ENCODE data around the gene SPATA1.

The SPATA1 gene

DNA sequence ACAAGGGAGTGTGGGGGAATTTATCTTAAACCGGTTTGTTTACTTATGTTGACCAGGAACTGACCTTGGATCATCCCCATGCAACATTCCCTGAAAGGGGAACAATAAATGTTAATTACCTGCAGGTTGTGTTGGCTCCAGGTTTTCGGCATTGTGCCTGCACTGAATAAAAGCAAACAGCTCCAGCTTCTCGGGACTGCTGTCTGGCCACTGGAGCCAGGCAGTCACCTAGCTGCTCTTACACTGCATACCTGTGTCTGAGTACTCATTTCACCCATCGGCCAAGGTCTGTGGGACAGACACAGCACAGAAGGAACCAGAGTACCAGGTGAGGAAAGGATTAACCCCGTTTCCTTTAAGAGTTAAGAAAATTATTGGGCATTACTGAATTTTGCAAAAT lies 100.8 kb downstream of the SPATA1 start:
- DNase-seq (ENCODE audit: low spot score) = no peak
- ChIA-PET POLR2A (ENCODE audit: low non-redundant PET) (no interaction called here), CTCF (interaction anchor here (0.7 to 1.0 kb wide), 2 partner anchors 147 to 466 kb away, joined by 4 read pairs; no protein-coding TSS in a partner anchor)
- TF ChIP-seq, protein P1, sequence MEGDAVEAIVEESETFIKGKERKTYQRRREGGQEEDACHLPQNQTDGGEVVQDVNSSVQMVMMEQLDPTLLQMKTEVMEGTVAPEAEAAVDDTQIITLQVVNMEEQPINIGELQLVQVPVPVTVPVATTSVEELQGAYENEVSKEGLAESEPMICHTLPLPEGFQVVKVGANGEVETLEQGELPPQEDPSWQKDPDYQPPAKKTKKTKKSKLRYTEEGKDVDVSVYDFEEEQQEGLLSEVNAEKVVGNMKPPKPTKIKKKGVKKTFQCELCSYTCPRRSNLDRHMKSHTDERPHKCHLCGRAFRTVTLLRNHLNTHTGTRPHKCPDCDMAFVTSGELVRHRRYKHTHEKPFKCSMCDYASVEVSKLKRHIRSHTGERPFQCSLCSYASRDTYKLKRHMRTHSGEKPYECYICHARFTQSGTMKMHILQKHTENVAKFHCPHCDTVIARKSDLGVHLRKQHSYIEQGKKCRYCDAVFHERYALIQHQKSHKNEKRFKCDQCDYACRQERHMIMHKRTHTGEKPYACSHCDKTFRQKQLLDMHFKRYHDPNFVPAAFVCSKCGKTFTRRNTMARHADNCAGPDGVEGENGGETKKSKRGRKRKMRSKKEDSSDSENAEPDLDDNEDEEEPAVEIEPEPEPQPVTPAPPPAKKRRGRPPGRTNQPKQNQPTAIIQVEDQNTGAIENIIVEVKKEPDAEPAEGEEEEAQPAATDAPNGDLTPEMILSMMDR (conservative IDR thresholded peaks at IDR 0.05; ENCODE audit: low read depth) = no peak
- H3K27ac ChIP-seq = no peak overlapping the region

DNA sequence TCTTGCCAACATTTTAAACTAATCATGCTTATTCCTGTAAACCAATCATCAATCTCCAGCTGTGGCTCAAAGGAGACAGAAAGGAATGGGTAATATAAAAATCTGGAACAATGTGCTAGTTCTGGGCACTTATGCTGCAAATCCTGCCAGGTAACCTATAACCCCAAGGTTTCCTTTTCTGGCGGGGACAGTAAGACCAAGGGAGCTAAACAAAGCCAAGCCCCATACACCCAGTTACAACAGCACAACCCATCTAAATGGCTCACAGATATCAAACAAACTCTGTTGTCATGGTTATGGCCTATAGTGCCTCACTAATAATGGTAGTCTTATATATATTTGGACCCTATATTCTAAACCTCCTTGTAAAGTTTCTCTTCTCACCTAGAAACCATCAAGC lies 104.9 kb downstream of the SPATA1 start:
- TF ChIP-seq, protein P1 (conservative IDR thresholded peaks at IDR 0.05; ENCODE audit: low read depth) = no peak
- CTCF ChIA-PET = interaction anchor here (0.6 kb wide), 2 partner anchors 101 to 321 kb away, joined by 3 to 4 read pairs; no protein-coding TSS in a partner anchor

DNA sequence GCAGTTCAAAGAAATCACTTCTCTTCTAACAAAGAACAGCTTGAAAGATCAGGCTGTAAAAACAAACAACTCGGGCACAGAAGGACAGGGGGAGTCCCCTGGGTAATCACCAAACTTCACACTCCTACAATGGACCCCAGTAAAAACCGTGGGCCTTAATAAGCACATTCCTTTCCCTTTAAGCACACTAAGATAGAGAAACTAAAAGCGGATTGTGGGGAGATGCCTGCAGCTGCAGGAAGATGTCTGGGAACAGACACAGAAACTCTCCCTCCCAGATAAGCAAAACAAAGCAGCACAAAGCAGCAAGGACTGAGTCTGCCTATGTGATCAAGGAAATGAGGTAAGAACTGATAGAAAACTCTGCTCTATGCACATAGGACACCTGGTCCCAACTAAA lies 105.6 kb downstream of the SPATA1 start:
- TF ChIP-seq, protein P1 (conservative IDR thresholded peaks at IDR 0.05; ENCODE audit: low read depth) = no peak
- no peak for DNase-seq (ENCODE audit: low spot score)
- ChIA-PET POLR2A (ENCODE audit: low non-redundant PET) (no interaction called here), CTCF (interaction anchor here (0.6 kb wide), 2 partner anchors 102 to 333 kb away, joined by 3 to 4 read pairs; no protein-coding TSS in a partner anchor)
- H3K27ac ChIP-seq = no peak overlapping the region

More for the DNA sequence above, 104.9 kb downstream of the SPATA1 start:
- H3K27ac ChIP-seq = no peak overlapping the region
- POLR2A ChIA-PET (ENCODE audit: low non-redundant PET) = interaction anchor here (1.0 kb wide), 1 partner anchor 105 kb away, joined by 3 read pairs; the partner anchor contains the start of gene SPATA1
- no peak for DNase-seq (ENCODE audit: low spot score)

DNA sequence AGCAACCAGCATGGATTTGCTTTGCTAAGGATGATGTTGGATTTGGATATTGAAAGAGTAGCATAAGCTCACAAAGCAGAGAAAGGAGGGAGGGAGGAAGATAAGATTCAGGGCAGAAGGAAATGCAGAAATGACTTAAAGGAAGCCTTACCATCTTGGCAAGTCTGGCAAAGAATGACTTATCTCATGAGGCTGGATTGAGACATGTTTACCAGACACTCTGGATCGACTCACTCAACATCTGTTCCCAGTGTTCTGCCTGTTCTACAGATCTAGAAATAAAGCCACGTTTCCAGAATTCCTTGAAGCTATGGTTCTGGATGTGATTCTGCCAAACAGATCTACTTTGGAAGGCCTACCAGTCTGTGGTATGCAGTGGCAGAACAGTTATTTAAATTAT lies 106.8 kb downstream of the SPATA1 start:
- TF ChIP-seq, protein P1 (conservative IDR thresholded peaks at IDR 0.05; ENCODE audit: low read depth) = no peak
- CTCF ChIA-PET = interaction anchor here (0.6 kb wide), 1 partner anchor 8 kb away, joined by 3 read pairs; no protein-coding TSS in a partner anchor
- H3K27ac ChIP-seq = no peak overlapping the region
- POLR2A ChIA-PET (ENCODE audit: low non-redundant PET) = no interaction called here
- DNase-seq (ENCODE audit: low spot score) = no peak

DNA sequence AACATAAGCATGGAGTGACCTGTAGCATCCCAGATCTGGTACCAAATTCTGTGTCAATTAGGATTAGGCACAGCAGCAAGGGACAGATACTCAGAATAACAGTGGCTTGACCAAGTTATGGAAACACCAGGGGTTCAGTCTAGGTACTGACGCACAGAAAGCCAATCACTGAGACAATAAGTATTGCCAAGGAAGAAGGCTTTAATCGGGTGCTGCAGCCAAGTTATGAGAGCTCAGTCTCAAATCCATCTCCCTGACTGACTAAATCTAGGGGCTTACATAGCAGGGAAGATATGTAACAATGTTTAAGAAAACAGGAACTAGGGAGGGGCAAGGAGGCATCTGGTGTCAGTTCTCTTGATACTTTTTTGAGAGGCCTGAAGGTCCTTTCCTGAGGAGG lies 107.7 kb downstream of the SPATA1 start:
- no peak overlapping the region for H3K27ac ChIP-seq
- ChIA-PET CTCF (interaction anchor here (0.6 kb wide), 1 partner anchor 649 kb away, joined by 3 read pairs; no protein-coding TSS in a partner anchor), POLR2A (ENCODE audit: low non-redundant PET) (no interaction called here)
- DNase-seq (ENCODE audit: low spot score) = no peak
- TF ChIP-seq, protein P1 (conservative IDR thresholded peaks at IDR 0.05; ENCODE audit: low read depth) = no peak

DNA sequence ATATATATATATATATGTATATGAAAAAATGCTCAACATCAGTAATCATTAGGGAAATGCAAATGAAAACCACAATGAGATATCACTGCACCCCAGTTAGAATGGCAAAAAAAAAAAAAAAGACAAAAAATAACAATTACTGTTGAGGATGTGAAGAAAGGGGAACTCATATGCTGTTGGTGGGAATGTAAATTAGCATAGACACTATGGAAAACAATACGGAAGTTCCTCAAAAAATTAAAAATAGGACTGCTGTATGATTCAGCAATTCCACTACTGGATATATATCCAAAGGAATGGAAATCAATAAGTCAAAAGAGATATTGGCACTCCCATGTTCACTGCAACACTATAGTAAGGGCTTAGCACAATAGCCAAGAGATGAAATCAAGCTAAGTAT lies 109.6 kb downstream of the SPATA1 start:
- TF ChIP-seq, protein P1 (conservative IDR thresholded peaks at IDR 0.05; ENCODE audit: low read depth) = no peak
- ChIA-PET CTCF (no interaction called here), POLR2A (ENCODE audit: low non-redundant PET) (no interaction called here)
- H3K27ac ChIP-seq = no peak overlapping the region
- DNase-seq (ENCODE audit: low spot score) = no peak

Measured in RWPE1 (cell line).